ENCODE measurements around the gene C22orf23.

The C22orf23 gene

DNA sequence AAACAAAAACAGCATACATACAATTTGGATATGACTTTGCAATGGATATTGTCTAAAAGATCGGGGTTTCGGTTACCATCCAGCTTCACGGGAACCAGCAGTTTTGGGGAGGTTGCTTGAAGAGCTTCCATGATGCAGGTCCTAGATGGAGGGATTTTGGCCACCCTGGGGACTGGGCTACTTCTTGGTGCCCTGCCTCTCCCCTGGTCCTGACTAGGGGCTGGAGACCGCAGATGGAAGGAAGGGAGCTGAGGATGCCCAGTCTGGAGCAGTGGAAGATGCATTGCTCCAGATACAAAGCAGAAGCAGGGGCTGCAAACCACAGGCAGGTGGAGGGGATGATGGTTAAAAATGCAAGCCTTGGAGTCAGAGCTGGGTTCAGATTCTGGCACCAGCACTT lies 17.5 kb upstream of the C22orf23 start:
- WGBS (ENCODE audit: extremely low coverage, insufficient coverage, insufficient read length) = no CpG with 5 or more reads among the region's 4 CpGs
- Histone ChIP-seq H3K23ac (ENCODE audit: low read length) (no peak overlapping the region), H3K14ac (ENCODE audit: low read length) (no peak overlapping the region), H3K4me2 (ENCODE audit: low read length) (no peak overlapping the region), H2AK5ac (ENCODE audit: low read length) (no peak overlapping the region), H3K9me3 (ENCODE audit: insufficient read depth, low read depth, low read length) (peaks cover 2% of the 10 kb centered on the region), H3K79me1 (ENCODE audit: low read length) (peaks cover 1% of the 10 kb centered on the region), H2BK12ac (ENCODE audit: low read length) (no peak overlapping the region), H2AFZ (ENCODE audit: insufficient read depth, low read length, poor library complexity) (no peak overlapping the region), H4K91ac (ENCODE audit: low read depth, low read length) (no peak overlapping the region), H3K4me3 (ENCODE audit: low read depth, low read length) (no peak overlapping the region), H2BK120ac (ENCODE audit: insufficient read depth, low read length, poor library complexity) (no peak overlapping the region), H3K4ac (ENCODE audit: low read depth, low read length) (no peak overlapping the region), H3K27ac (ENCODE audit: low read depth, low read length) (no peak overlapping the region), H3K4me1 (ENCODE audit: control insufficient read depth in 1 of 2, insufficient read depth in 2 of 2, low read length in 2 of 2) (peaks cover 2 to 5% of the 10 kb centered on the region in 2 experiments), H4K12ac (ENCODE audit: low read depth, low read length) (no peak overlapping the region), H3K79me2 (ENCODE audit: control insufficient read depth, insufficient read depth, low read length, poor library complexity) (no peaks in the 10 kb centered on the region), H4K8ac (ENCODE audit: low read depth, low read length) (no peak overlapping the region), H3K27me3 (ENCODE audit: insufficient read depth, low read length) (no peaks in the 10 kb centered on the region), H2BK5ac (ENCODE audit: low read depth, low read length, poor library complexity) (no peak overlapping the region), H3K36me3 (ENCODE audit: control insufficient read depth in 1 of 2, insufficient read depth in 2 of 2, low read length in 2 of 2) (peaks cover 25 to 26% of the 10 kb centered on the region in 2 experiments), H3K18ac (ENCODE audit: low read length) (no peak overlapping the region), H3K9ac (ENCODE audit: low read length) (no peak overlapping the region)
- DNase-seq = no peak

DNA sequence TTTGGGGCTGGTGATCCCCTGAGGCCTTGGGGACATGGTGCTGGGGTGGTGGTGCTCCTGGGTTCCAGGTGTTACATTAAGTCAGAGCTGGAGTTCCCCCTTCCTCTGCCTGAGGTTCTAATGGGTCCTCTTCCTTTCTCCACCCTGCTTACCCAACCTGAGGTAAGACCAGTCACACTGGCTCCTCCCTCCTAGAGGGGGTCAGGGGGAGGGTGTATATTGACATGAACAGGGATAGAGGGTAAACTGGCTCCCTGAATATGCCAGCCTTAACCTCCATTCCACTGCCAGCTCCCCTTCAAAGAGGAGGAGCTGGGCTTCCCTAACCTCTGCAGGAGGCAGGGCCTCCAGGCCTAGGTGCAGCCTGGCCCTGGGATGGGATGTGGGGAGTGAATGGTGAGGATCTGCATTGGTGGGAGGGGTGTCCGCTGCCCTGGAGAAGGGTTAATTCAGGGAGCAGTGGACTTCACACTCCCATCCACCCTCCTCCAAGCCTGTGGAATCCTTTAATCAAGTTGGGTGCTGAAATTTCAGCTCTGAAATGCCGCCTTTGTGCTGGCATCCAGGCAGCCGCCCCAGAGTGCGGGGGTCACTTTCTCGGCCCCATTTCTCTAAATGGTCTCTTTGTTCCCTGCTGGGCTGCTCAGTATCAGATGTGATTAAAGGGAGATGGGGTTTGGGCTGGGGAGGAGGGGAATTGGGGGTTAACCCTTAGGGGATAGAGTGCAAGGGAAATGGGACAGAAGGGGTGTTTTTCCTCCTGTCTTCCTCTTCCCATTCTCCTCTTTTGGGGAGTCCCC lies 15.3 kb upstream of the C22orf23 start:
- no peak overlapping the region for H3K4me3 ChIP-seq (ENCODE audit: low read depth, low read length)
- no peak overlapping the region for H3K27ac ChIP-seq (ENCODE audit: low read depth, low read length)
- no peak overlapping the region for H3K23ac ChIP-seq (ENCODE audit: low read length)
- DNase-seq = no peak
- H3K79me2 ChIP-seq (ENCODE audit: control insufficient read depth, insufficient read depth, low read length, poor library complexity) = no peaks in the 10 kb centered on the region
- H4K8ac ChIP-seq (ENCODE audit: low read depth, low read length) = no peak overlapping the region
- H3K4me1 ChIP-seq (ENCODE audit: control insufficient read depth in 1 of 2, insufficient read depth in 2 of 2, low read length in 2 of 2) = peaks cover 4 to 8% of the 10 kb centered on the region in 2 experiments
- H3K27me3 ChIP-seq (ENCODE audit: insufficient read depth, low read length) = no peaks in the 10 kb centered on the region
- peaks cover 4% of the 10 kb centered on the region for H3K79me1 ChIP-seq (ENCODE audit: low read length)
- no peak overlapping the region for H3K18ac ChIP-seq (ENCODE audit: low read length)
- no peak overlapping the region for H2AFZ ChIP-seq (ENCODE audit: insufficient read depth, low read length, poor library complexity)
- no peak overlapping the region for H4K12ac ChIP-seq (ENCODE audit: low read depth, low read length)
- H3K4me2 ChIP-seq (ENCODE audit: low read length) = no peak overlapping the region
- H2BK120ac ChIP-seq (ENCODE audit: insufficient read depth, low read length, poor library complexity) = no peak overlapping the region
- H3K14ac ChIP-seq (ENCODE audit: low read length) = no peak overlapping the region
- H2AK5ac ChIP-seq (ENCODE audit: low read length) = no peak overlapping the region
- no peak overlapping the region for H3K4ac ChIP-seq (ENCODE audit: low read depth, low read length)
- peaks cover 2% of the 10 kb centered on the region for H3K9me3 ChIP-seq (ENCODE audit: insufficient read depth, low read depth, low read length)
- H2BK5ac ChIP-seq (ENCODE audit: low read depth, low read length, poor library complexity) = no peak overlapping the region
- no peak overlapping the region for H3K9ac ChIP-seq (ENCODE audit: low read length)
- no peak overlapping the region for H4K91ac ChIP-seq (ENCODE audit: low read depth, low read length)
- no CpG with 5 or more reads among the region's 5 CpGs for WGBS (ENCODE audit: extremely low coverage, insufficient coverage, insufficient read length)
- H3K36me3 ChIP-seq (ENCODE audit: control insufficient read depth in 1 of 2, insufficient read depth in 2 of 2, low read length in 2 of 2) = peaks cover 25 to 28% of the 10 kb centered on the region in 2 experiments
- no peak overlapping the region for H2BK12ac ChIP-seq (ENCODE audit: low read length)

DNA sequence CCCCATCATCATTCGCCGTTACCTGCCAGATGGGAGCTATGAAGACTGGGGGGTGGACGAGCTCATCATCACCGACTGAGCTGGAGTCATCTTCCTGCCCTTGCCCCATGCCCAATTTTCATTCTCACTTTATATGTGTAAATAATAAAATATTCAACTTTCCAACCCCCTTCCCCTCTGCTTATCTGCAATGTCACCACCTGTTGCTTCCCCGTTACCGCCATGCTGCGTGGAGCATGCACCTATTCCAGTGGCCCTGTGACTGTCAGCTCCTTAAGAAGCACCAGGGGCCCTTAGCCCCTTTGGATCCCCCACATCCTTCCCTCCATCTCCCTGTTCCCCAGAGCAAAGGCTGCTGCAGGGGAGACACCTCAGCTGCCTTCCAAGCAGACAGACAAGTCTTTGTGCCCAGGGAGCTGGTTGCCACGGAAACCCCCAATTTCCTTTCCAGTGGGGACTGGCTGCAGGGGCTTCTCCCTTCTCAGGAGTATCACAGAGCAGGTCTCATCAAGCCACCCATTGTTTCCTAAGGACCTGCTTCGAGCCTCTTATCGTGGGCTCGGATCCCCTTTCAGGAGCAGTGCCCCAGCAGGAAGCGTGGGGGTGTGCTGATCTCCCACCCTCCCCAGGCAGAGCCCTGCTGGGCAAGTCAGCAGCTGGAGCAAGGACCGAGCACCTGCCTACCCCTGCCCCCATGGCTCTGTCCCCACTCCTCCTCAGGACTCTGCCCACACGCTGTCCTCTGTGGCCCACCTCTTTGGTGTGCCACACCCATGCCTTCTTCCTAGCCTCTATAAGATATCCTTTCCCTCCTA lies 14.4 kb upstream of the C22orf23 start:
- Histone ChIP-seq H3K9me3 (ENCODE audit: insufficient read depth, low read depth, low read length) (peaks cover 2% of the 10 kb centered on the region), H2BK120ac (ENCODE audit: insufficient read depth, low read length, poor library complexity) (no peak overlapping the region), H4K91ac (ENCODE audit: low read depth, low read length) (no peak overlapping the region), H3K79me1 (ENCODE audit: low read length) (peaks cover 4% of the 10 kb centered on the region), H3K79me2 (ENCODE audit: control insufficient read depth, insufficient read depth, low read length, poor library complexity) (no peaks in the 10 kb centered on the region), H2BK12ac (ENCODE audit: low read length) (no peak overlapping the region), H3K27ac (ENCODE audit: low read depth, low read length) (no peak overlapping the region), H4K12ac (ENCODE audit: low read depth, low read length) (no peak overlapping the region), H3K4ac (ENCODE audit: low read depth, low read length) (no peak overlapping the region), H3K14ac (ENCODE audit: low read length) (no peak overlapping the region), H3K23ac (ENCODE audit: low read length) (no peak overlapping the region), H2AFZ (ENCODE audit: insufficient read depth, low read length, poor library complexity) (no peak overlapping the region), H3K4me2 (ENCODE audit: low read length) (no peak overlapping the region), H3K4me1 (ENCODE audit: control insufficient read depth in 1 of 2, insufficient read depth in 2 of 2, low read length in 2 of 2) (peaks cover 4 to 8% of the 10 kb centered on the region in 2 experiments), H3K18ac (ENCODE audit: low read length) (no peak overlapping the region), H4K8ac (ENCODE audit: low read depth, low read length) (no peak overlapping the region), H3K36me3 (ENCODE audit: control insufficient read depth in 1 of 2, insufficient read depth in 2 of 2, low read length in 2 of 2) (peaks cover 25 to 32% of the 10 kb centered on the region in 2 experiments), H3K27me3 (ENCODE audit: insufficient read depth, low read length) (no peaks in the 10 kb centered on the region), H3K4me3 (ENCODE audit: low read depth, low read length) (no peak overlapping the region), H2BK5ac (ENCODE audit: low read depth, low read length, poor library complexity) (no peak overlapping the region), H2AK5ac (ENCODE audit: low read length) (no peak overlapping the region), H3K9ac (ENCODE audit: low read length) (no peak overlapping the region)
- DNase-seq = no peak
- no CpG with 5 or more reads among the region's 14 CpGs for WGBS (ENCODE audit: extremely low coverage, insufficient coverage, insufficient read length)

DNA sequence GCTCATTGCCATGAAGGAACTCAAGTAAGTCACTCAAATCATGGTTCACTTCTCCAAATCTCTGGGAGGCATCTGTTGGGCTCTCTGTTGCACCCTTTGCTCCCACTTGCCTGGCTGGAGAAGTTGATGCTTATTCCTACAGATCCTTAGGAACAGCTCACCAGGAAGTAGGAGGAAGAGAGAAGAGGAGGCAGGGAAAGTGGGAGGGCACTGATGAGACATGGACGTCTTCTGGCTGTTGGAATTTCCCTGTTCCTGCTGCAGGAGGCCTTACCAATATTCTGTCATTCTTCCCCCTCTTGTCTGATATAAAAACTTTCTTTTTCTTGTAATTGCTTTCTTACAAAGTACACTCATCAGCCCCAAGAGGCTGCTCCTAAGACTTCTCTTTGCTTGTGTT lies 13.7 kb upstream of the C22orf23 start:
- Histone ChIP-seq H3K4me1 (ENCODE audit: control insufficient read depth in 1 of 2, insufficient read depth in 2 of 2, low read length in 2 of 2) (peaks cover 4 to 8% of the 10 kb centered on the region in 2 experiments), H2BK5ac (ENCODE audit: low read depth, low read length, poor library complexity) (no peak overlapping the region), H4K8ac (ENCODE audit: low read depth, low read length) (no peak overlapping the region), H2AK5ac (ENCODE audit: low read length) (no peak overlapping the region), H3K79me2 (ENCODE audit: control insufficient read depth, insufficient read depth, low read length, poor library complexity) (no peaks in the 10 kb centered on the region), H2BK12ac (ENCODE audit: low read length) (no peak overlapping the region), H3K4ac (ENCODE audit: low read depth, low read length) (no peak overlapping the region), H4K91ac (ENCODE audit: low read depth, low read length) (no peak overlapping the region), H3K14ac (ENCODE audit: low read length) (no peak overlapping the region), H3K18ac (ENCODE audit: low read length) (no peak overlapping the region), H2AFZ (ENCODE audit: insufficient read depth, low read length, poor library complexity) (no peak overlapping the region), H3K79me1 (ENCODE audit: low read length) (peaks cover 4% of the 10 kb centered on the region), H3K36me3 (ENCODE audit: control insufficient read depth in 1 of 2, insufficient read depth in 2 of 2, low read length in 2 of 2) (peaks cover 28 to 35% of the 10 kb centered on the region in 2 experiments), H3K27ac (ENCODE audit: low read depth, low read length) (no peak overlapping the region), H3K9ac (ENCODE audit: low read length) (no peak overlapping the region), H3K9me3 (ENCODE audit: insufficient read depth, low read depth, low read length) (peaks cover 2% of the 10 kb centered on the region), H3K23ac (ENCODE audit: low read length) (no peak overlapping the region), H3K4me2 (ENCODE audit: low read length) (no peak overlapping the region), H2BK120ac (ENCODE audit: insufficient read depth, low read length, poor library complexity) (no peak overlapping the region), H3K27me3 (ENCODE audit: insufficient read depth, low read length) (no peaks in the 10 kb centered on the region), H4K12ac (ENCODE audit: low read depth, low read length) (no peak overlapping the region), H3K4me3 (ENCODE audit: low read depth, low read length) (no peak overlapping the region)
- WGBS (ENCODE audit: extremely low coverage, insufficient coverage, insufficient read length) = no CpG with 5 or more reads among the region's 1 CpG
- no peak for DNase-seq
